NT2/D1 (cell line): ENCODE measurements around the gene GNG8.

Source experiments
- SUZ12 ChIP-seq: IDR thresholded peaks from 2 replicates; pipeline ENCODE4 v1.6.1; 2011; ENCODE audit not compliant: insufficient read length, insufficient read depth; ENCODE audit errors: extremely low read depth
- YY1 ChIP-seq: IDR thresholded peaks from 2 replicates; pipeline ENCODE4 v1.6.1; 2011; ENCODE audit not compliant: insufficient read length, insufficient read depth
- ZNF274 ChIP-seq: IDR thresholded peaks from 2 replicates; pipeline ENCODE4 v1.6.1; 2011; ENCODE audit warnings: mild to moderate bottlenecking, low read depth, low read length

GRCh38 chr19:46659151-46660007 is 23.4 kb upstream of the GNG8 start:
- TF ChIP-seq YY1 (no peak), ZNF274 (no peak), SUZ12 (no peak)
